Mesenchymal stem cell (in vitro differentiated cells and primary cell): ENCODE measurements around the gene PPP1R13B.

Experiments used
- DNase-seq: peaks from one replicate; pipeline ENCODE4 v3.0.0-alpha.2; 2013
- H2AFZ ChIP-seq: one replicate; pipeline ENCODE4 v1.6.1; 2013; ENCODE audit warnings: low read depth, mild to moderate bottlenecking, control low read depth, inconsistent platforms, low read length, moderate library complexity
- H2AK5ac ChIP-seq: 2 replicates; pipeline ENCODE4 v1.6.1; 2013; ENCODE audit warnings: low read length, moderate library complexity, mild to moderate bottlenecking, inconsistent platforms; ENCODE audit not compliant: severe bottlenecking
- H2BK120ac ChIP-seq: one replicate; pipeline ENCODE4 v1.6.1; 2013; ENCODE audit warnings: low read depth, mild to moderate bottlenecking, inconsistent platforms, low read length, moderate library complexity
- H2BK12ac ChIP-seq, 2 experiments: one replicate each; pipeline ENCODE4 v1.6.1; 2013; ENCODE audit warnings: inconsistent platforms in 2 of 2, low read length in 2 of 2, mild to moderate bottlenecking in 2 of 2, moderate library complexity in 2 of 2, control low read depth in 1 of 2
- H2BK15ac ChIP-seq: one replicate; pipeline ENCODE4 v1.6.1; 2013; ENCODE audit warnings: mild to moderate bottlenecking, low read depth, inconsistent platforms; ENCODE audit not compliant: poor library complexity, severe bottlenecking
- H2BK5ac ChIP-seq: 2 replicates; pipeline ENCODE4 v1.6.1; 2013; ENCODE audit warnings: low read depth, mild to moderate bottlenecking, low read length, control low read depth, inconsistent platforms; ENCODE audit not compliant: poor library complexity, severe bottlenecking
- H3K14ac ChIP-seq, 2 experiments: one replicate each; pipeline ENCODE4 v1.6.1; 2013; ENCODE audit warnings: inconsistent platforms in 2 of 2, low read length in 2 of 2, control low read depth in 1 of 2, mild to moderate bottlenecking in 1 of 2, moderate library complexity in 1 of 2
- H3K18ac ChIP-seq, 2 experiments: one replicate each; pipeline ENCODE4 v1.6.1; 2013; ENCODE audit warnings: inconsistent platforms in 2 of 2, low read length in 2 of 2, control low read depth in 1 of 2, low read depth in 1 of 2, mild to moderate bottlenecking in 1 of 2
- H3K23ac ChIP-seq, 2 experiments: one replicate each; pipeline ENCODE4 v1.6.1; 2013; ENCODE audit warnings: inconsistent platforms in 2 of 2, low read length in 2 of 2, mild to moderate bottlenecking in 2 of 2, moderate library complexity in 2 of 2, control low read depth in 1 of 2
- H3K27ac ChIP-seq: 2 replicates; pipeline ENCODE4 v1.5.1; 2013; ENCODE audit warnings: mild to moderate bottlenecking, moderate library complexity, low read length, control low read depth, inconsistent platforms; ENCODE audit not compliant: poor library complexity, severe bottlenecking
- H3K27me3 ChIP-seq, 2 experiments: 2 replicates each; pipeline versions ENCODE4 v1.6.1 to v1.7.0; 2013; ENCODE audit warnings: low read length in 2 of 2, mild to moderate bottlenecking in 2 of 2, moderate library complexity in 2 of 2, control low read depth in 1 of 2, inconsistent platforms in 1 of 2; ENCODE audit not compliant: control insufficient read depth in 1 of 2, insufficient read depth in 1 of 2
- H3K36me3 ChIP-seq, 2 experiments: 2 replicates each; pipeline versions ENCODE4 v1.6.1 to v1.7.0; 2013; ENCODE audit warnings: low read length in 2 of 2, control low read depth in 1 of 2, inconsistent platforms in 1 of 2, low read depth in 1 of 2, mild to moderate bottlenecking in 1 of 2; ENCODE audit not compliant: insufficient read depth in 2 of 2, control insufficient read depth in 1 of 2
- H3K4ac ChIP-seq, 2 experiments: one replicate each; pipeline ENCODE4 v1.6.1; 2013; ENCODE audit warnings: inconsistent platforms in 2 of 2, low read length in 2 of 2, mild to moderate bottlenecking in 2 of 2, moderate library complexity in 2 of 2, control low read depth in 1 of 2, low read depth in 1 of 2
- H3K4me1 ChIP-seq: 2 replicates; pipeline ENCODE4 v1.6.1; 2013; ENCODE audit warnings: low read depth, low read length, control low read depth; ENCODE audit not compliant: control insufficient read depth, insufficient read depth
- H3K4me2 ChIP-seq: 2 replicates; pipeline ENCODE4 v1.6.1; 2013; ENCODE audit warnings: low read length, mild to moderate bottlenecking, inconsistent platforms; ENCODE audit not compliant: poor library complexity, severe bottlenecking
- H3K4me3 ChIP-seq, 2 experiments: 2 replicates each; pipeline versions ENCODE4 v1.5.1 to v1.7.0; 2013; ENCODE audit warnings: low read length in 2 of 2, mild to moderate bottlenecking in 2 of 2, control low read depth in 1 of 2, low read depth in 1 of 2; ENCODE audit not compliant: insufficient read depth in 1 of 2
- H3K79me1 ChIP-seq: replicated peaks from 2 replicates; pipeline ENCODE4 v1.6.1; 2013; ENCODE audit warnings: mild to moderate bottlenecking, control low read depth, low read length, inconsistent platforms; ENCODE audit not compliant: poor library complexity, severe bottlenecking
- H3K9ac ChIP-seq: 2 replicates; pipeline ENCODE4 v1.7.0; 2013; ENCODE audit warnings: mild to moderate bottlenecking, low read length, moderate library complexity
- H3K9me3 ChIP-seq: 2 replicates; pipeline ENCODE4 v1.7.0; 2013; ENCODE audit warnings: mild to moderate bottlenecking, low read length; ENCODE audit not compliant: control insufficient read depth
- H4K8ac ChIP-seq: one replicate; pipeline ENCODE4 v1.6.1; 2013; ENCODE audit warnings: inconsistent platforms, mild to moderate bottlenecking, low read length, moderate library complexity
- H4K91ac ChIP-seq: one replicate; pipeline ENCODE4 v1.6.1; 2013; ENCODE audit warnings: mild to moderate bottlenecking, low read length, inconsistent platforms
- WGBS: methylation state at CpG from one replicate; pipeline ENCODE4 v1.1.7; 2013; ENCODE audit warnings: mixed read lengths; 5-methylcytosine and 5-hydroxymethylcytosine counted together

PPP1R13B gene

GRCh38 chr14:103887170-103887501, 39.8 kb upstream of the PPP1R13B start:
- Histone ChIP-seq H4K91ac (no peak overlapping the region), H3K9me3 (no peaks in the 10 kb centered on the region), H3K4ac (no peak overlapping the region), H2BK120ac (no peak overlapping the region), H3K27ac (no peak overlapping the region), H3K4me2 (no peak overlapping the region), H3K4me1 (peaks cover 30% of the 10 kb centered on the region), H3K23ac (no peak overlapping the region), H2BK5ac (no peak overlapping the region), H2AK5ac (no peak overlapping the region), H3K36me3 (no peaks in the 10 kb centered on the region), H3K14ac (no peak overlapping the region), H3K9ac (no peak overlapping the region), H4K8ac (no peak overlapping the region), H2BK12ac (no peak overlapping the region), H3K4me3 (no peak overlapping the region), H3K27me3 (peaks cover 21 to 44% of the 10 kb centered on the region in 2 experiments), H2AFZ (no peak overlapping the region), H2BK15ac (no peak overlapping the region), H3K18ac (no peak overlapping the region), H3K79me1 (no peaks in the 10 kb centered on the region)
- no peak for DNase-seq
- WGBS = 81% methylated on average over 5 of the region's 6 CpGs

- Histone ChIP-seq H3K14ac (no peak overlapping the region), H2BK120ac (no peak overlapping the region), H3K27ac (no peak overlapping the region), H4K91ac (no peak overlapping the region), H2BK12ac (no peak overlapping the region), H2AFZ (no peak overlapping the region), H3K27me3 (peaks cover 21 to 49% of the 10 kb centered on the region in 2 experiments), H3K4me1 (peaks cover 32% of the 10 kb centered on the region), H2BK15ac (no peak overlapping the region), H3K79me1 (no peaks in the 10 kb centered on the region), H3K9me3 (no peaks in the 10 kb centered on the region), H3K4me3 (no peak overlapping the region), H3K23ac (no peak overlapping the region), H3K4ac (no peak overlapping the region), H2BK5ac (no peak overlapping the region), H3K4me2 (no peak overlapping the region), H2AK5ac (no peak overlapping the region), H3K9ac (no peak overlapping the region), H4K8ac (no peak overlapping the region), H3K36me3 (no peaks in the 10 kb centered on the region), H3K18ac (no peak overlapping the region)
- WGBS = 44% methylated on average over 26 of the region's 27 CpGs
- DNase-seq = no peak
Observed at GRCh38 chr14:103886304-103887169, 39.2 kb upstream of the PPP1R13B start.

GRCh38 chr14:103885509-103885932, 38.1 kb upstream of the PPP1R13B start:
- H2AFZ ChIP-seq = no peak overlapping the region
- H2BK15ac ChIP-seq = no peak overlapping the region
- no peak overlapping the region for H3K14ac ChIP-seq
- no peak overlapping the region for H3K23ac ChIP-seq
- WGBS = 85% methylated on average over 14 of the region's 14 CpGs
- H3K27me3 ChIP-seq = peaks cover 21 to 59% of the 10 kb centered on the region in 2 experiments
- H3K27ac ChIP-seq = no peak overlapping the region
- H4K91ac ChIP-seq = no peak overlapping the region
- no peak overlapping the region for H4K8ac ChIP-seq
- H3K4me1 ChIP-seq = peaks cover 40% of the 10 kb centered on the region
- H3K18ac ChIP-seq = no peak overlapping the region
- H2BK120ac ChIP-seq = no peak overlapping the region
- no peak overlapping the region for H3K4me3 ChIP-seq
- H3K9me3 ChIP-seq = no peaks in the 10 kb centered on the region
- DNase-seq = no peak
- no peak overlapping the region for H3K4ac ChIP-seq
- no peak overlapping the region for H3K4me2 ChIP-seq
- H3K79me1 ChIP-seq = no peaks in the 10 kb centered on the region
- no peak overlapping the region for H2BK5ac ChIP-seq
- H3K9ac ChIP-seq = no peak overlapping the region
- H2BK12ac ChIP-seq = no peak overlapping the region
- H2AK5ac ChIP-seq = no peak overlapping the region
- no peaks in the 10 kb centered on the region for H3K36me3 ChIP-seq

- peaks cover 46% of the 10 kb centered on the region for H3K4me1 ChIP-seq
- 82% methylated on average over 9 of the region's 9 CpGs for WGBS
- H2AFZ ChIP-seq = no peak overlapping the region
- H3K27ac ChIP-seq = no peak overlapping the region
- no peak for DNase-seq
- no peak overlapping the region for H2AK5ac ChIP-seq
- H2BK5ac ChIP-seq = no peak overlapping the region
- no peak overlapping the region for H2BK12ac ChIP-seq
- no peak overlapping the region for H3K23ac ChIP-seq
- H4K91ac ChIP-seq = no peak overlapping the region
- H3K9me3 ChIP-seq = no peaks in the 10 kb centered on the region
- H2BK120ac ChIP-seq = no peak overlapping the region
- H3K4ac ChIP-seq = no peak overlapping the region
- no peak overlapping the region for H3K18ac ChIP-seq
- H3K79me1 ChIP-seq = no peaks in the 10 kb centered on the region
- no peak overlapping the region for H3K14ac ChIP-seq
- no peak overlapping the region for H4K8ac ChIP-seq
- H2BK15ac ChIP-seq = no peak overlapping the region
- no peaks in the 10 kb centered on the region for H3K36me3 ChIP-seq
- H3K4me2 ChIP-seq = no peak overlapping the region
- no peak overlapping the region for H3K9ac ChIP-seq
- H3K4me3 ChIP-seq = no peak overlapping the region
- peaks cover 21 to 63% of the 10 kb centered on the region in 2 experiments for H3K27me3 ChIP-seq
Observed at GRCh38 chr14:103884854-103885253, 37.5 kb upstream of the PPP1R13B start.
